ENCODE data around the gene NET1.

The NET1 gene

DNA sequence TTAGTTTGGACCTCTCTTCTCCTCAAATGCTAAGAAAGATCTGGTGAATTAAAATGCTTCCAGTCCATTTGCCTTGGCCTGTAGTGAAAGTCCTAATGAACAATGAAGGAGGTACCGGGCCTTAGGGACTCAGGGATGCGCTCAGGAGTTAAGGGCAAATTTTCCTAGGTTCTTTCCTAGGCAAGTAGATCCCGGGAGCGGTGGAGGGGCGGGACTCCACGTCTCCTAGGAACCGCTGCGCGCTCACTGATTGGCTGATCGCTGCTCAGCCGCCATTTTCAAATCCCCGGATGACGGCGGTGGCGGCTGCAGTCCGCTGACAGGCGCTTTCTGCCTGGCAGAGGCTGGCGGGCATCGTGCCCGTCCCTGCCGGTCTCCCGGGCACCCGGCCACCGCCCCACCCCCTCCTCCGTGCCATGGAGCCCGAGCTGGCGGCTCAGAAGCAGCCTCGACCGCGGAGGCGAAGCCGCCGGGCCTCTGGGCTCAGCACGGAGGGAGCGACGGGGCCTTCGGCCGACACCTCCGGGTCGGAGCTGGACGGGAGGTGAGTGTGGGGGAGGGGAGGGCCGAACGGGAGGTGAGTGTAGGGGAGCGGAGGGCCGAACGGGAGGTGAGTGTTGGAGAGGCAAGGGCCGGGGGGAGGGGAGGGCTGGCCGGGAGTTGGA lies at the start of gene NET1:
Gene NET1 (plus strand): TSS at position 281 of the 665 bp plus-strand sequence. CDS start 136 bp downstream, at position 417.
- peak within 1 kb of the TSS; percentile 76 to 82 for H3K4me3 ChIP-seq (replicated peaks in 1 of 2; ENCODE audit: low read depth in 2 of 2, low read length in 2 of 2)
- no peak for TF ChIP-seq CTCF (IDR thresholded peaks at IDR 0.05; ENCODE audit: low read depth, low read length)
- DNase-seq (ENCODE audit: low read depth in 2 of 2): peak; percentile 91

DNA sequence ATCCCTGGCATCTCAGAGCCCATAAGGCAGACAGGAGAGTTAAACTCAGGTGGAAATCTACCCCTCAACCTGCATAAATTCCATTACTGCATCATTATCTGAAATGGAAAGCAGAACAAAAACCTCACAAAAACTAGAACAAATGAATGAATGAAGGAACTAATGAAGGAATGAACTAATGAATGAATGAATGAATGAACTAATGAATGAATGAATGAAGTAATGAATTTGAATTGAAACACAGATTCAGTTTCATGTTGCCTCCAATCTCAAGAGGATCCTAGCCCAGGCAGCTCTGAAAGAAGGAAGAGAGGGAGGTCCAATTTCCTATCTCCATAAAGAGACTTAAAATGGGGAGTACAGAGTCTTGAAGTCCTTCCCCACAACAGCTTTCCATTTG lies 49.5 kb upstream of the NET1 start:
- DNase-seq (ENCODE audit: low read depth in 2 of 2): no peak
- TF ChIP-seq CTCF (IDR thresholded peaks at IDR 0.05; ENCODE audit: low read depth, low read length): no peak

GRCh38 chr10:5364374-5364773 lies 48.0 kb upstream of the NET1 start:
- no peak for DNase-seq (ENCODE audit: low read depth in 2 of 2)

More for the DNA sequence above, 49.5 kb upstream of the NET1 start:
- H3K4me3 ChIP-seq (replicated peaks in 1 of 2; ENCODE audit: low read depth in 2 of 2, low read length in 2 of 2): no peak overlapping the region

GRCh38 chr10:5364890-5365338 lies 47.4 kb upstream of the NET1 start, which contains the start of gene UCN3:
Gene UCN3, plus strand, starts transcription at chr10:5364966. Its CDS starts 8,755 bp downstream, at chr10:5373721.
- DNase-seq (ENCODE audit: low read depth in 2 of 2): no peak

More at GRCh38 chr10:5364374-5364773, 48.0 kb upstream of the NET1 start:
- H3K4me3 ChIP-seq (replicated peaks in 1 of 2; ENCODE audit: low read depth in 2 of 2, low read length in 2 of 2): no peak overlapping the region
- TF ChIP-seq CTCF (IDR thresholded peaks at IDR 0.05; ENCODE audit: low read depth, low read length): no peak

GRCh38 chr10:5365928-5366327 lies 46.4 kb upstream of the NET1 start:
- H3K4me3 ChIP-seq (replicated peaks in 1 of 2; ENCODE audit: low read depth in 2 of 2, low read length in 2 of 2): no peak overlapping the region
- no peak for DNase-seq (ENCODE audit: low read depth in 2 of 2)
- TF ChIP-seq CTCF (IDR thresholded peaks at IDR 0.05; ENCODE audit: low read depth, low read length): no peak

More at GRCh38 chr10:5364890-5365338, 47.4 kb upstream of the NET1 start, which contains the start of gene UCN3:
- no peak for TF ChIP-seq CTCF (IDR thresholded peaks at IDR 0.05; ENCODE audit: low read depth, low read length)
- H3K4me3 ChIP-seq (replicated peaks in 1 of 2; ENCODE audit: low read depth in 2 of 2, low read length in 2 of 2): no peak within 1 kb of the TSS

DNA sequence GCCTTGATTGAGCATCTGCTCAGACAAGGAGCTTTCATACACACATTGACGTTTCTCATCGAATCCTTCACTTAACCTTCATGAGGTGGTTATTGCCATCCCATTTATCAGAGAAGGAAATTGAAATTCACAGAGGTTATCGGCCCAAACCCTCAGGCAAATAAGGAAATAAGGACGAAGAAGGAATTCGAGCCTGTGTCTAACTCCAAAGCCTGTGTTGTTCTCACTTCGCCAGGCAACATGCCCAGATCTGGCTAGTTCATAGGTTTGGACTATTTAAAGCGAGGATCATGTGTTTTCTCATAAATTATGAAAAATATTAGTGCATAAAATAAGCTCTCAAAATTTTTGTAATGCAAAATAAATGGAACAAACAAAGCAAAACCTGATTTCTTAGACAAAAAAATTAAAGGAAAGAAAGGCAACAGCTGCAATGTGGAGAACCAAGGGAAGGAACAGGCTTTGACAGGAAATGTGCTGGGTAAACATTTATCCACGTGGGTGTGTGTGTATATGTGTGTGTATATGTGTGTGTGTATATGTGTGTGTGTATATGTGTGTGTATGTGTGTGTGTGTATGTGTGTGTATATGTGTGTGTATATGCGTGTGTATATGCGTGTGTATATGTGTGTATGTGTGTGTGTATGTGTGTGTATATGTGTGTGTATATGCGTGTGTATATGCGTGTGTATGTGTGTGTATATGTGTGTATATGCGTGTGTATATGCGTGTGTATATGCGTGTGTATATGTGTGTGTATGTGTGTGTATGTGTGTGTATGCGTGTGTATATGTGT lies 42.8 kb upstream of the NET1 start:
- no peak for TF ChIP-seq CTCF (IDR thresholded peaks at IDR 0.05; ENCODE audit: low read depth, low read length)
- H3K4me3 ChIP-seq (replicated peaks in 1 of 2; ENCODE audit: low read depth in 2 of 2, low read length in 2 of 2): no peak overlapping the region
- DNase-seq (ENCODE audit: low read depth in 2 of 2): no peak

Data from cardiac fibroblast (primary cell).